ENCODE measurements around the gene CD200R1. TPM values are rescaled to one million over a fixed set of nuclear protein-coding genes. Genes with fewer than 3 reads are reported as not detected.

The CD200R1 gene
- total RNA-seq, 2 experiments from 2014 or later = 4.0 to 4.7 TPM

DNA sequence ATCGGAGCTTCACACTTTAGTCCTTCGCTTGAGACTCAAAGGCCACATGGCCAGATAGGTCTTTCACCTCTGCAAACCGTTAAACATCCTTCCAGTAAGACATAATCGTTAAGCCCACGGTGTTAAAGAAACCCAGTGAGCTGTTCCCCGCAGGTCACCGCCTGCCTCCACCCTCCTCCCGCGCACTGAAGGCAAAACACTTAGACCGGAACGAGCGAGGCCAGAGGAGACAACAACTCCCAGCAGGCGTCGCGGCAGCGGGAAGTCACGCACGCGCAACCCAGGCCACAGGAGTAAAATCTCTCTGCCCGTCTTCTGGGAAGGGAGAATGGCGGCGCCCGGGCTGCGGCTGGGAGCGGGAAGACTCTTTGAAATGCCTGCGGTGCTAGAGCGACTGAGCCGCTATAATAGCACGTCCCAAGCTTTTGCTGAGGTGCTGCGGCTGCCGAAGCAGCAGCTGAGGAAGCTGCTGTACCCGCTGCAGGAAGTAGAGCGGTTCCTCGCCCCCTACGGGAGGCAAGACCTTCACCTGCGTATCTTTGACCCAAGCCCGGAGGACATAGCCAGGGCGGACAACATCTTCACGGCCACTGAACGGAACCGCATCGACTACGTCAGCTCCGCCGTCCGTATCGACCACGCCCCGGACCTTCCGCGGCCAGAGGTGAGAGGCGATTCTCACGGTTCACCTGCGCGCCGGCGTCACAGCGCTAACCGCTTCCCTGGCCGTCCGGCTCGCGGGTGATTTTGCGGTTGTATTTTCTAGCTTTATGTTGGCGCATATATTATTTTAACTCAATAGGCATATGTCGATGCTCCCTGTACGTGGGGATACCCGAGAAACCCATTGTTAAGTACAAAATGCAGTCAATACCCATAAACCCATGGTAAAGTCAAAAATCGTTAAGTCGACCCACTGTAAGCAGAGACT is 16.0 kb upstream of the CD200R1 start, which contains the start of gene GTPBP8:
TSS of gene GTPBP8 (plus strand) at position 313 of the 931 bp plus-strand sequence. CDS start at position 329, 16 bp downstream.
- Mint-ChIP-seq H3K27ac (peak within 1 kb of the TSS; percentile 93), H3K4me3 (peak within 1 kb of the TSS; percentile 97), H3K4me1 (ENCODE audit: low read depth) (peaks cover 81% of the 10 kb centered on the region), H3K9me3 (no peaks in the 10 kb centered on the region), H3K36me3 (ENCODE audit: low read depth) (peaks cover 49% of the 10 kb centered on the region), H3K27me3 (no peaks in the 10 kb centered on the region)
- peak; percentile 68 to 93 (median 80) for DNase-seq
- Histone ChIP-seq H3K27me3 (ENCODE audit: control insufficient read depth in 1 of 2, insufficient read depth in 2 of 2, low read length in 2 of 2) (no peaks in the 10 kb centered on the region), H3K4me3 (ENCODE audit: low read length) (peak within 1 kb of the TSS; percentile 74), H3K36me3 (ENCODE audit: insufficient read depth, low read length) (peaks cover 5% of the 10 kb centered on the region), H3K27ac (ENCODE audit: low read depth in 1 of 2, low read length in 2 of 2) (peak within 1 kb of the TSS; percentile 85 to 96), H3K9me3 (ENCODE audit: control insufficient read depth in 1 of 2, insufficient read depth in 1 of 2, low read length in 2 of 2) (no peaks in the 10 kb centered on the region), H3K4me1 (ENCODE audit: insufficient read depth, low read length) (peaks cover 26% of the 10 kb centered on the region)
- ChIA-PET CTCF (interaction anchor here (0.9 to 6.9 kb wide), 10 partner anchors 12 to 754 kb away, joined by 3 to 32 read pairs (median 4); partner anchors contain the start of gene CD200R1), POLR2A (interaction anchor here (0.8 to 3.9 kb wide), 17 partner anchors 10 to 429 kb away, joined by 3 to 40 read pairs (median 5); partner anchors contain the start of genes ATG3, CD200R1 and SLC35A5)
- peak; percentile 89 for ATAC-seq (ENCODE audit: poor library complexity)
- intact Hi-C loops (cut with DNase I, micrococcal nuclease) = loop anchor here in 1 of 2 experiments (1.0 to 2.0 kb wide), 2 partner anchors 14 to 18 kb away; no protein-coding TSS in a partner anchor
- TF ChIP-seq, protein P1, sequence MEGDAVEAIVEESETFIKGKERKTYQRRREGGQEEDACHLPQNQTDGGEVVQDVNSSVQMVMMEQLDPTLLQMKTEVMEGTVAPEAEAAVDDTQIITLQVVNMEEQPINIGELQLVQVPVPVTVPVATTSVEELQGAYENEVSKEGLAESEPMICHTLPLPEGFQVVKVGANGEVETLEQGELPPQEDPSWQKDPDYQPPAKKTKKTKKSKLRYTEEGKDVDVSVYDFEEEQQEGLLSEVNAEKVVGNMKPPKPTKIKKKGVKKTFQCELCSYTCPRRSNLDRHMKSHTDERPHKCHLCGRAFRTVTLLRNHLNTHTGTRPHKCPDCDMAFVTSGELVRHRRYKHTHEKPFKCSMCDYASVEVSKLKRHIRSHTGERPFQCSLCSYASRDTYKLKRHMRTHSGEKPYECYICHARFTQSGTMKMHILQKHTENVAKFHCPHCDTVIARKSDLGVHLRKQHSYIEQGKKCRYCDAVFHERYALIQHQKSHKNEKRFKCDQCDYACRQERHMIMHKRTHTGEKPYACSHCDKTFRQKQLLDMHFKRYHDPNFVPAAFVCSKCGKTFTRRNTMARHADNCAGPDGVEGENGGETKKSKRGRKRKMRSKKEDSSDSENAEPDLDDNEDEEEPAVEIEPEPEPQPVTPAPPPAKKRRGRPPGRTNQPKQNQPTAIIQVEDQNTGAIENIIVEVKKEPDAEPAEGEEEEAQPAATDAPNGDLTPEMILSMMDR (IDR thresholded peaks at IDR 0.05) = no peak

DNA sequence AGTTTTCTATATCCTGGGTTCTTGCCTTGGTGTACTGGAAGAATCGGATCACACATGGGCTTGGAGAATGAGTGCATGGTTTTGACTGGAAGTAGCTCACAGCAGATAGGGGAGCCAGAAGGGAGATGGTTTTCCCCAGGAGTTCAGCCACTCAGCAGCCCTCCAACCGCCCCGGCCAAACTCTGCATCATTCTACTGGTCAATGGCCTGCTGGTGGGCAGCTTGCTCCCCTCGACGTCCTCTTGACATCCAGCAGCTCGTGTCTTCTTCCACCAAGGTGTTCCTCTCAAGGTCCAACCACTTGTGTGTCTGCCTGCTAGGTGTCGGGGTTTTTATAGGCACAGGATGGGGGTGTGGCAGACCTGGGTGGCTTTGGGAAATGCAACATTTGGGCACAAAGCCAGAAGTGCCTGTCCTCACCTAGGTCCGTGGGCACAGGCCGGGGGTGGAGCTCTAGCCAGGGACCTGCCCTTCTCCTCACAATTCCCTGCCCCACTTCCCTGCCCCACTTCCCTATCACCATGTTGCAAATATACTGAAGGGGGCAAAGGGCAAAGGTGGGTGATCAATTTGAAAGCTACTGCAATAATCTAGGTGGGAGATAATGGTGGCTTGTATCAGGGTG is 12.9 kb upstream of the CD200R1 start:
- ATAC-seq (ENCODE audit: poor library complexity) (no peak), DNase-seq (no peak)
- no peaks in the 10 kb centered on the region for H3K36me3 ChIP-seq (ENCODE audit: insufficient read depth, low read length)
- Mint-ChIP-seq H3K4me1 (ENCODE audit: low read depth) (peaks cover 79% of the 10 kb centered on the region), H3K9me3 (no peaks in the 10 kb centered on the region), H3K36me3 (ENCODE audit: low read depth) (peaks cover 21% of the 10 kb centered on the region), H3K4me3 (peak overlapping the region; percentile 13), H3K27me3 (no peaks in the 10 kb centered on the region), H3K27ac (peak overlapping the region; percentile 47)
- H3K4me3 ChIP-seq (ENCODE audit: low read length) = no peak overlapping the region
- ChIA-PET CTCF (interaction anchor here (1.0 to 6.9 kb wide), 2 partner anchors 9 to 345 kb away, joined by 4 to 32 read pairs; no protein-coding TSS in a partner anchor), POLR2A (interaction anchor here (1.2 to 2.1 kb wide), 3 partner anchors 18 to 248 kb away, joined by 5 to 9 read pairs (median 6); a partner anchor contains a TSS)
- no peaks in the 10 kb centered on the region for H3K9me3 ChIP-seq (ENCODE audit: control insufficient read depth in 1 of 2, insufficient read depth in 1 of 2, low read length in 2 of 2)
- H3K27me3 ChIP-seq (ENCODE audit: control insufficient read depth in 1 of 2, insufficient read depth in 2 of 2, low read length in 2 of 2) = no peaks in the 10 kb centered on the region
- intact Hi-C loops (cut with DNase I, micrococcal nuclease) = loop anchor here in 1 of 2 experiments (5.0 kb wide), 1 partner anchor 34 kb away; no protein-coding TSS in a partner anchor
- no peak overlapping the region for H3K27ac ChIP-seq (ENCODE audit: low read depth in 1 of 2, low read length in 2 of 2)
- H3K4me1 ChIP-seq (ENCODE audit: insufficient read depth, low read length) = peaks cover 37% of the 10 kb centered on the region
- TF ChIP-seq, protein P1 (IDR thresholded peaks at IDR 0.05) = no peak

DNA sequence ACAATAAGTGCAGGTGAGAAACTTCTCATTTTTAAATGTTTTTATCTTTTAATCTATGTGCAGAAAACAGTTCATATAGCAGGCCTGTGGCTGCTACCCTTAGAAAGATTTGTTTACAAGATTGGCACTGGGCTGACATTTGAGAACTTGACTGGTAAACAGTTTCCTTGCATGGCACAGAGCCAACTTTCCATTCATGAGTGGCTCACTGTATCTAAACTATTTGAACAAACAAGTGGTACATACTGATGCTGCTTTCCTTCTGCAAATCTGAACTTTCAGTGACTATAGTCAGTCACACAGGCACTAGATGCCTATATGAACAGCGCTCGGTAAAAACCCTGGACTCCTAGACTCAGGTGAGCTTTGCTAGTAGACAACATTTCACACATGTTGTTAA is 9.6 kb upstream of the CD200R1 start:
- peak in 10 of 14 experiments; percentile 9 to 69 (median 34) for DNase-seq
- POLR2A ChIA-PET = interaction anchor here (0.8 to 2.8 kb wide), 5 partner anchors 10 to 248 kb away, joined by 3 to 9 read pairs (median 3); partner anchors contain the start of gene CD200R1
- H3K4me3 ChIP-seq (ENCODE audit: low read length) = no peak overlapping the region
- Mint-ChIP-seq H3K4me1 (ENCODE audit: low read depth) (peaks cover 67% of the 10 kb centered on the region), H3K27ac (peak overlapping the region; percentile 72), H3K27me3 (no peaks in the 10 kb centered on the region), H3K4me3 (peak overlapping the region; percentile 30), H3K36me3 (ENCODE audit: low read depth) (no peaks in the 10 kb centered on the region), H3K9me3 (no peaks in the 10 kb centered on the region)
- H3K27me3 ChIP-seq (ENCODE audit: control insufficient read depth in 1 of 2, insufficient read depth in 2 of 2, low read length in 2 of 2) = no peaks in the 10 kb centered on the region
- peak; percentile 67 for ATAC-seq (ENCODE audit: poor library complexity)
- no peaks in the 10 kb centered on the region for H3K36me3 ChIP-seq (ENCODE audit: insufficient read depth, low read length)
- peaks cover 28% of the 10 kb centered on the region for H3K4me1 ChIP-seq (ENCODE audit: insufficient read depth, low read length)
- TF ChIP-seq, protein P1 (IDR thresholded peaks at IDR 0.05) = no peak
- CTCF ChIA-PET = interaction anchor here (0.9 to 1.5 kb wide), 3 partner anchors 51 to 250 kb away, joined by 3 to 5 read pairs (median 4); no protein-coding TSS in a partner anchor
- peak overlapping the region in 1 of 2 donors; percentile 19 for H3K27ac ChIP-seq (ENCODE audit: low read depth in 1 of 2, low read length in 2 of 2)
- intact Hi-C loops (cut with DNase I, micrococcal nuclease) = loop anchor here in 1 of 2 experiments (5.0 kb wide), 1 partner anchor 402 kb away; no protein-coding TSS in a partner anchor
- H3K9me3 ChIP-seq (ENCODE audit: control insufficient read depth in 1 of 2, insufficient read depth in 1 of 2, low read length in 2 of 2) = no peaks in the 10 kb centered on the region
